Measurements from ENCODE around the gene ACER3. TPM values are rescaled to one million over a fixed set of nuclear protein-coding genes. Genes with fewer than 3 reads are reported as not detected.

Gene ACER3
- total RNA-seq, 2 donors from 2014 or later, result 7.6 to 10.2 TPM

DNA sequence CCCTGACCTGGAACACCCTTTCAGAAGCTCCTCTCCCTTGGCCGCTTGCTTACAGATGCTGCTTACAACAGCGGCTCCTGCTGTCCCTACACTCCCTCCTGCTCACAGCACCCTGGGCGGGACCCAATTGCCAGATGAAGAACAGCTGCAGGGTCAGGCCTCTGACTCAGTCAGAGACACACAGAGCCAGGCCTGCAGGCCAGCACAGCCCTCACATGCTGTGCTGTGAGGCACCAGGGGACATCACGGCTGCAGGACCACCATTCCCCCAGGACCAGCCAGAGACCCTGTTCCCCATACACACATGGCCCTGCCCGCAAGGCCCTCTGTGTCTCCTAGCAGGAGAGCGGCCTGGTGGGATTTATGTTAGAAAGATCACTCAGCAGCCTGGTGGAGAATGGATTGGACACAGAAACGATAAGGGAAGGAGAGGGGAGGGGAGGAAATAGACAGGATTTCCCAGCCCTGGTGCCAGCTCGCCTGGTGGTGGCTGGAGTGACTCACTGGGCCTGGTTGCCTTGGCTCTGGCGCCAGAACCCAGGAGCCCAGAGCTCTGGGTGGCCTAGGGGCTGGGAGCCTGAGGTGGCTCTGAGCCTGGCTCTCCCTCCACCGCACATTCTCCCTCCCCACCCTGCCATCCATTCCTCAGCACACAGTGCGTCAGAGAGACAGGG is 212.7 kb downstream of the ACER3 start:
- Mint-ChIP-seq H3K27ac (no peak overlapping the region), H3K36me3 (ENCODE audit: low read depth) (no peaks in the 10 kb centered on the region), H3K4me1 (peaks cover 16% of the 10 kb centered on the region), H3K4me3 (no peak overlapping the region), H3K27me3 (no peaks in the 10 kb centered on the region)
- H3K9me3 ChIP-seq (ENCODE audit: control insufficient read depth, low read length, poor library complexity, severe bottlenecking), result no peaks in the 10 kb centered on the region
- DNase-seq (peak in 1 of 3 donors; percentile 1), ATAC-seq (no peak)

DNA sequence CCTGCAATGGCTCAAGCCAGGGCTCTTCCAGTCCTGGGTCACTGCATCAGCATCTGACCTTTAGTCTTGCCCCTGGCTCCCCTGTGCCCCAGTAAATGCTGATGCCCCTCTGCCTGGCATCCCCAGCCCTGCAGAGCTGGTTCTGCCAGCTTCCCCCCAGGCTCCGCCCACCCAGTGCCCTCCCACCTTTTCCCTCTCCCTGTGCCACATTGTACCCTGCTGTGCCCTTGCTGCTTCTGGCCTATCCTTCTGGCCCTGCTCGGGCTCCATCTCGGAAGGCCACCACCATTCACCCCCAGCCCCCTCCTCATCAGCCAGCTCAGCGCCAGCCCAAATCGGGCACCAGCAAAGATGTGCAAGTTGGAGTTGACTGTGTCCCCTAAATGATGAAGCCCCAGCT is 213.5 kb downstream of the ACER3 start:
- Mint-ChIP-seq H3K27ac (no peak overlapping the region), H3K36me3 (ENCODE audit: low read depth) (no peaks in the 10 kb centered on the region), H3K27me3 (no peaks in the 10 kb centered on the region), H3K4me1 (peaks cover 16% of the 10 kb centered on the region), H3K4me3 (no peak overlapping the region)
- H3K9me3 ChIP-seq (ENCODE audit: control insufficient read depth, low read length, poor library complexity, severe bottlenecking), result no peaks in the 10 kb centered on the region
- DNase-seq (peak in 1 of 3 donors; percentile 2), ATAC-seq (no peak)

DNA sequence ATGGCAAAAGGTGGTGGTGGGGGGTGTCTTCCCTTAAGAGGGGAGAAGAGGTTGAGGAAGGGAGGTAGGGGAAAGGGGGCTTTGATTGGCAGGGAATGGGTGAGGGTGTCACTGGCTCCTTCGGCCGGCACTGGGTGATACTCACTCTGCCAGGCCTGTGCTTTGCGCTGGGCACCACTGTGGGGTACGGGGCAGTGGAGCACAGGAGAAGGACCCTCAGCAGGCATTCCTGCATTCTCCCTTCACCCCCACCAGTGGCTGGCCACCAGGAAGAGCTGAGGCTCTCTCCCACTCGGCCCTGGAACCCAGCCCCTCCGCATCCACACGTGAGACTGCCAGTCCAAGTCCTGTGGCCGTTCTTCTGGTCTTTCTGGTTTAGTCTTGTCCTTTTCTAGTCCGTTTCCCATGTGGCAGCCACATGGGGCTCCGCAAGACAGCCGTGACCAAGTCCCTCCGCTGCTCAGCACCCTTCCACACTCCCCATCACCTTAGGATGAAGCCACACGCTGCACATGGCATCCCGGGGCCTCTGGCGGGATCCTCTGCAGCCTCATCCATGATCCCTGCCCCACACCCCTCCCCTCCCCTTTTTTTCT is 214.0 kb downstream of the ACER3 start:
- H3K27ac Mint-ChIP-seq, result no peak overlapping the region
- no peaks in the 10 kb centered on the region for H3K36me3 Mint-ChIP-seq (ENCODE audit: low read depth)
- H3K4me1 Mint-ChIP-seq, result peaks cover 16% of the 10 kb centered on the region
- H3K4me3 Mint-ChIP-seq, result no peak overlapping the region
- H3K9me3 ChIP-seq (ENCODE audit: control insufficient read depth, low read length, poor library complexity, severe bottlenecking), result no peaks in the 10 kb centered on the region
- ATAC-seq (no peak), DNase-seq (peak in 1 of 3 donors; percentile 2)
- H3K27me3 Mint-ChIP-seq, result no peaks in the 10 kb centered on the region

DNA sequence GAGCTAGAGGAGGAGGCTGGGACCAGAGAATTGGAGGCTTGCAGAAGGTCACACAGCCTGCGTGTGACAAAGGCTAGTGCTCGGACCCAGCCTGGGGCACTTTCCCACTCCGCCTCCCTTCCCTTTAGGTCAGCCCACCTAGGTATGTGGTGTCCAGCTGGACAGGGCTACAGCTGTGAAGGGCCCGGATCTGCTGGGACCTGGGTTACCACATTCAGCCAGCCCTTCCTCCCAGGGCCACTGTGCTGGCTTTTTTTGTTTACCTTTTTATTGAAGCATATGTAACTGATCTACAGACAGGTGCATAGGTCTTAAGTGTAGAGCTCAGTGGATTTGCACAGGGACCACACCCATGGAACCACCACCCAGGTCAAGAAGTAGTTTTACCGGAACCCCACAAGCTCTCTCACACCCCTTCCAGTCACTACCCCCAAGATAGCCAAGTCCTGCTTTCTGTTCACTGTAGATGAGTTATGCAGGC is 214.7 kb downstream of the ACER3 start:
- Mint-ChIP-seq H3K4me3 (no peak overlapping the region), H3K27me3 (no peaks in the 10 kb centered on the region), H3K4me1 (peaks cover 16% of the 10 kb centered on the region), H3K27ac (no peak overlapping the region), H3K36me3 (ENCODE audit: low read depth) (no peaks in the 10 kb centered on the region)
- H3K9me3 ChIP-seq (ENCODE audit: control insufficient read depth, low read length, poor library complexity, severe bottlenecking), result no peaks in the 10 kb centered on the region
- DNase-seq (peak in 1 of 3 donors; percentile 0), ATAC-seq (no peak)

Other genes starting within 250 kb of the ACER3 start
- 10 to 100 TPM in 1 of 2 donors, 1 to 10 TPM in 1; 3.2 to 11.5 TPM for gene LRRC32, start 190.2 kb upstream of the ACER3 start, total RNA-seq
- not detected for gene TSKU, start 77.6 kb upstream of the ACER3 start, total RNA-seq
- not detected for gene B3GNT6, start 173.5 kb downstream of the ACER3 start, total RNA-seq
- gene CAPN5, start 206.1 kb downstream of the ACER3 start, total RNA-seq, result 1 to 10 TPM; 2.5 to 3.0 TPM
- gene OMP, start 241.9 kb downstream of the ACER3 start, total RNA-seq, result not detected

Data from T-helper 17 cell (primary cell).